ENCODE data around the gene KRT15. TPM values are rescaled to one million over a fixed set of nuclear protein-coding genes. Genes with fewer than 3 reads are reported as not detected.

The KRT15 gene
- total RNA-seq, result not detected
- long read RNA-seq, result 0 reads

DNA sequence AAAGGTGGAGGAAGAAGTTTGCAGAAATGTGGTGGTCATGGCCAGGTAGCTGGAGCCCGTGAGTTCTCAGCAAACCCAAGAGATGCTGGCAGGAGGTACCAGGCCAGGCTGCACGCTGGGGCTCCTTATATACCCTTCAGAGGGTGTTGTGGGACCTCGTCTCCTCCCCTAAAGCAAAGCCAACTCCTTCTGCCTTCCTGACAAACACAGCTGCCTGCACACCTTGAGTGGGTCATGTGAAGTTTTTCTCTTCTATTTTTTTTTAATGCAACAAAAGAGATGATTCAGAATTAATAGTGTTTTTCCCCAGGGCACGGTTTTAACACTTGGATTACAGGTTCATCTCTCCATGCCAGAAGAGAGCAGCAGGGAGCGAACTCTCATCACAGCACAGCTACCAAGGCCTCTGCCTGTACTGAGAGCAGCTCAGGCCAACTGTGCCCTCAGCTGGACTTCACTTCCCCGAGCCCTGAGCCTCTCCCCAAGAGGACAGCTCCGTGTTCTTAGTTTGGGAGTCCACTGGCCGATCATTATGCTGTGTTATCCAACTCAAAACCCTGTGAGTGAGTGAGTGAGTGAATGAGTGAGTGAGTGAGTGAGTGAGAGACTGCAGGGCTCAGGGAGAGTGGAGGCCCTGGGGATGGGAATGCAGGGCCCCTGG lies at the start of gene KRT15:
Gene KRT15, minus strand, starts transcription at position 102 of the 661 bp plus-strand sequence. Its CDS starts 63 bp downstream, at position 39.
- H3K4me3 ChIP-seq, result no peak within 1 kb of the TSS
- TF ChIP-seq POLR2A (IDR thresholded peaks at IDR 0.05) (no peak), CTCF (IDR thresholded peaks at IDR 0.05) (no peak)
- ATAC-seq (no peak), DNase-seq (no peak)
- H3K36me3 ChIP-seq, result no peaks in the 10 kb centered on the region
- H3K9me3 ChIP-seq, result no peaks in the 10 kb centered on the region
- intact Hi-C loops (cut with DNase I), result no loop called here
- no peak within 1 kb of the TSS for H3K27ac ChIP-seq
- H3K27me3 ChIP-seq, result no peaks in the 10 kb centered on the region
- no peaks in the 10 kb centered on the region for H3K4me1 ChIP-seq
- 72% methylated on average over 5 of the region's 8 CpGs for WGBS (ENCODE audit: insufficient coverage, low coverage, low lambda C conversion rate, missing lambda C conversion rate)

DNA sequence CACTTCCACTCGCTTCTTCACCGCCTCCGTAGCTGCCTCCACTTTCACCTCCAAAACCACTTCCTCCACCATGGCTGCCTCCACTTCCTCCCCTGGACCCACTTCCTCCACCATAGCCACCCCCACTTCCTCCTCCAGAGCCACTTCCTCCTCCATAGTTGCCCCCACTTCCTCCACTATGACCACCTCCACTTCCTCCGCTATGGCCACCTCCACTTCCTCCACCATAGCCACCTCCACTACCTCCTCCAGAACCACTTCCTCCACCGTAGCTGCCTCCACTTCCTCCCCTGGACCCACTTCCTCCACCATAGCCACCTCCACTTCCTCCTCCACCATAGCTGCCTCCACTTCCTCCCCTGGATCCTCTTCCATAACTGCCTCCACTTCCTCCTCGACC lies 48.6 kb upstream of the KRT15 start:
- intact Hi-C loops (cut with DNase I), result no loop called here
- no peaks in the 10 kb centered on the region for H3K27me3 ChIP-seq

GRCh38 chr17:41565338-41565737 lies 46.6 kb upstream of the KRT15 start:
- intact Hi-C loops (cut with DNase I), result no loop called here
- no peak for TF ChIP-seq CTCF (IDR thresholded peaks at IDR 0.05)
- TF ChIP-seq POLR2A (IDR thresholded peaks at IDR 0.05), result no peak
- Histone ChIP-seq H3K9me3 (no peaks in the 10 kb centered on the region), H3K27ac (no peak overlapping the region), H3K4me3 (no peak overlapping the region), H3K27me3 (no peaks in the 10 kb centered on the region), H3K36me3 (no peaks in the 10 kb centered on the region), H3K4me1 (no peaks in the 10 kb centered on the region)
- no peak for ATAC-seq
- no peak for DNase-seq

More for the DNA sequence above, 48.6 kb upstream of the KRT15 start:
- WGBS (ENCODE audit: insufficient coverage, low coverage, low lambda C conversion rate, missing lambda C conversion rate), result 56% methylated on average over 5 of the region's 6 CpGs
- DNase-seq (no peak), ATAC-seq (no peak)
- Histone ChIP-seq H3K27ac (no peak overlapping the region), H3K36me3 (no peaks in the 10 kb centered on the region), H3K4me1 (no peaks in the 10 kb centered on the region), H3K4me3 (no peak overlapping the region), H3K9me3 (no peaks in the 10 kb centered on the region)
- TF ChIP-seq CTCF (IDR thresholded peaks at IDR 0.05) (no peak), POLR2A (IDR thresholded peaks at IDR 0.05) (no peak)

GRCh38 chr17:41563607-41564170 lies 45.0 kb upstream of the KRT15 start:
- ATAC-seq (no peak), DNase-seq (no peak)
- Histone ChIP-seq H3K27me3 (no peaks in the 10 kb centered on the region), H3K27ac (no peak overlapping the region), H3K4me3 (no peak overlapping the region), H3K36me3 (no peaks in the 10 kb centered on the region), H3K9me3 (no peaks in the 10 kb centered on the region), H3K4me1 (no peaks in the 10 kb centered on the region)
- intact Hi-C loops (cut with DNase I), result no loop called here
- WGBS (ENCODE audit: insufficient coverage, low coverage, low lambda C conversion rate, missing lambda C conversion rate), result 33% methylated on average over 3 of the region's 3 CpGs
- TF ChIP-seq CTCF (IDR thresholded peaks at IDR 0.05) (no peak), POLR2A (IDR thresholded peaks at IDR 0.05) (no peak)

Measured in right lobe of liver (tissue), 6 donors.